ENCODE data around the gene TAS2R43. TPM values are rescaled to one million over a fixed set of nuclear protein-coding genes. Genes with fewer than 3 reads are reported as not detected.

Gene TAS2R43
- total and polyA plus RNA-seq, 2 experiments from 2014 or later = 0.69 to 2.6 TPM

Small RNA genes lying within 50 kb of the gene (small RNA-seq; reads per million reads assigned to genes)
- gene AC018630.1 = not detected

Other genes with a start within 250 kb of the TAS2R43 start
- gene PRR4, start 242.8 kb downstream of the TAS2R43 start, total RNA-seq = 2.5 and 6.4 TPM in 2 replicates
- 3.6 and 3.9 TPM in 2 replicates for gene PRR4, start 242.8 kb downstream of the TAS2R43 start, polyA plus RNA-seq
- gene PRH1, start 208.1 kb downstream of the TAS2R43 start, total RNA-seq = 17.5 and 19.0 TPM in 2 replicates
- 12.3 and 25.4 TPM in 2 replicates for gene PRH1, start 208.1 kb downstream of the TAS2R43 start, polyA plus RNA-seq
- 2.1 and 3.2 TPM in 2 replicates for gene TAS2R13, start 182.8 kb downstream of the TAS2R43 start, total RNA-seq
- not detected in 2 replicates for gene TAS2R13, start 182.8 kb downstream of the TAS2R43 start, polyA plus RNA-seq
- not detected in 2 replicates for gene PRH2, start 163.1 kb downstream of the TAS2R43 start, total RNA-seq
- gene PRH2, start 163.1 kb downstream of the TAS2R43 start, polyA plus RNA-seq = 0.36 TPM in 1 of 2 replicates, not detected in the other
- gene TAS2R14, start 153.1 kb downstream of the TAS2R43 start, total RNA-seq = 5.6 and 6.6 TPM in 2 replicates
- 0.59 and 0.64 TPM in 2 replicates for gene TAS2R14, start 153.1 kb downstream of the TAS2R43 start, polyA plus RNA-seq
- 1.5 and 2.0 TPM in 2 replicates for gene TAS2R50, start 105.4 kb downstream of the TAS2R43 start, total RNA-seq
- gene TAS2R50, start 105.4 kb downstream of the TAS2R43 start, polyA plus RNA-seq = not detected in 2 replicates
- gene TAS2R20, start 94.0 kb downstream of the TAS2R43 start, total RNA-seq = 5.1 and 6.3 TPM in 2 replicates
- 0.36 and 0.41 TPM in 2 replicates for gene TAS2R20, start 94.0 kb downstream of the TAS2R43 start, polyA plus RNA-seq
- 4.4 and 7.4 TPM in 2 replicates for gene TAS2R19, start 69.7 kb downstream of the TAS2R43 start, total RNA-seq
- 0.16 and 1.4 TPM in 2 replicates for gene TAS2R19, start 69.7 kb downstream of the TAS2R43 start, polyA plus RNA-seq
- gene TAS2R31, start 60.9 kb downstream of the TAS2R43 start, total RNA-seq = 6.2 and 9.4 TPM in 2 replicates
- gene TAS2R31, start 60.9 kb downstream of the TAS2R43 start, polyA plus RNA-seq = 0.17 TPM in 1 of 2 replicates, not detected in the other
- 2.6 and 2.9 TPM in 2 replicates for gene TAS2R46, start 30.0 kb downstream of the TAS2R43 start, total RNA-seq
- not detected in 2 replicates for gene TAS2R46, start 30.0 kb downstream of the TAS2R43 start, polyA plus RNA-seq
- 5.9 and 6.7 TPM in 2 replicates for gene TAS2R30, start 42.3 kb upstream of the TAS2R43 start, total RNA-seq
- 0.08 TPM in 1 of 2 replicates, not detected in the other for gene TAS2R30, start 42.3 kb upstream of the TAS2R43 start, polyA plus RNA-seq
- 12.5 and 13.1 TPM in 2 replicates for gene SMIM10L1, start 78.9 kb upstream of the TAS2R43 start, total RNA-seq
- 8.8 and 11.5 TPM in 2 replicates for gene SMIM10L1, start 78.9 kb upstream of the TAS2R43 start, polyA plus RNA-seq
- not detected in 2 replicates for gene TAS2R42, start 94.6 kb upstream of the TAS2R43 start, total RNA-seq
- 0.39 TPM in 1 of 2 replicates, not detected in the other for gene TAS2R42, start 94.6 kb upstream of the TAS2R43 start, polyA plus RNA-seq
- gene PRB3, start 177.4 kb upstream of the TAS2R43 start, total RNA-seq = not detected in 2 replicates
- gene PRB3, start 177.4 kb upstream of the TAS2R43 start, polyA plus RNA-seq = 0.56 TPM in 1 of 2 replicates, not detected in the other
- not detected in 2 replicates for gene PRB4, start 218.1 kb upstream of the TAS2R43 start, total RNA-seq
- not detected in 2 replicates for gene PRB4, start 218.1 kb upstream of the TAS2R43 start, polyA plus RNA-seq

Measured in hepatocyte (in vitro differentiated cells).